Measurements from ENCODE around the gene TANGO2.

The TANGO2 gene

DNA sequence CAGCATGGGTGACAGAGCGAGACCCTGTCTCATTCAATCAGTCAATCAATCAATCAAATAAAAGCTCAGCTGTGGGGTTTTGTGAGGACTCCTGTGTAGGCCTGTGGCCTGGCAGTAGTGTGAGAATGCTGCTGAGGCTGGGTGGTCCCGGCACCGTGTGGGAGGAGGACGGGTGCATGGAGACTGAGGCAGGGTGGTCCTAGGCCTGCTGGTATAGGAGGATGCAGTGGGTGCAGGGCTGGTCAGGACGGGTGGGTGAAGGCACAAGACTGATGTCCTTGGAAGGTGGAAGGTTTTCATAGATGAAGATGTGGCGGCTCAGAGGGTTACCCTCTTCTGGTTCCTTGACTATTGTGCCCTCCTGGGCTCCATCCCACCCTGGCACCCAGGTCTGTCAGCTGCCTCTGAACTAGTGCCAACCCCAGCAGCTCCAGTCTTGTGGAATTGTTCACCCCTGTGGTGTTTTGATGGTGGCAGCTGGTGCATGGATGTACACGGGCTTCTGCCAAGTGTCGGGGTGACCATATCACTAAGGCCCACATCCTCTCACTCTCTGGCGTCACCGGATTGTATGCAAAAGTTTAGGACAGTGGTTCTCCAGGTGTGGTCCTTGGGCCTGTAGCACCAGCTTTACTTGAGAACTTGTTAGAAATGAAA lies 23.7 kb downstream of the TANGO2 start:
- no peak overlapping the region for H3K4me3 ChIP-seq (ENCODE audit: low read depth, low read length)
- TF ChIP-seq, protein P1, sequence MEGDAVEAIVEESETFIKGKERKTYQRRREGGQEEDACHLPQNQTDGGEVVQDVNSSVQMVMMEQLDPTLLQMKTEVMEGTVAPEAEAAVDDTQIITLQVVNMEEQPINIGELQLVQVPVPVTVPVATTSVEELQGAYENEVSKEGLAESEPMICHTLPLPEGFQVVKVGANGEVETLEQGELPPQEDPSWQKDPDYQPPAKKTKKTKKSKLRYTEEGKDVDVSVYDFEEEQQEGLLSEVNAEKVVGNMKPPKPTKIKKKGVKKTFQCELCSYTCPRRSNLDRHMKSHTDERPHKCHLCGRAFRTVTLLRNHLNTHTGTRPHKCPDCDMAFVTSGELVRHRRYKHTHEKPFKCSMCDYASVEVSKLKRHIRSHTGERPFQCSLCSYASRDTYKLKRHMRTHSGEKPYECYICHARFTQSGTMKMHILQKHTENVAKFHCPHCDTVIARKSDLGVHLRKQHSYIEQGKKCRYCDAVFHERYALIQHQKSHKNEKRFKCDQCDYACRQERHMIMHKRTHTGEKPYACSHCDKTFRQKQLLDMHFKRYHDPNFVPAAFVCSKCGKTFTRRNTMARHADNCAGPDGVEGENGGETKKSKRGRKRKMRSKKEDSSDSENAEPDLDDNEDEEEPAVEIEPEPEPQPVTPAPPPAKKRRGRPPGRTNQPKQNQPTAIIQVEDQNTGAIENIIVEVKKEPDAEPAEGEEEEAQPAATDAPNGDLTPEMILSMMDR (IDR thresholded peaks at IDR 0.05; ENCODE audit: borderline replicate concordance, insufficient read depth, low read depth, low read length) = no peak

DNA sequence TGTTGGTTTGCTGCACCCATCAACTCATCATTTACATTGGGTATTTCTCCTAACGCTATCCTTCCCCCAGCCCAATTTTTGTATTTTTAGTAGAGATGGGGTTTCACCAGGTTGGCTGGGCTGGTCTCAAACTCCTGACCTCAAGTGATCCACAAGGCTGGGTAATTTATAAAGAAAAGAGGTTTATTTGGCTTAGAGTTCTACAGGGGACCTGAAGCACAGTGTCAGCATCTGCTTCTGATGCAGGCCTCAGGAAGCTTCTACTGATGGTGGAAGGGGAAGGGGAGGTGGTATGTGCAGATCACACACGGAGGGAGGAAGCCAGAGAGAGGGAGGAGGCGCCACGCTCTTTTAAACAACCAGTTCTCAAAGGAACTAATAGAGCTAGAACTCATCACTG lies 25.8 kb downstream of the TANGO2 start:
- TF ChIP-seq, protein P1 (IDR thresholded peaks at IDR 0.05; ENCODE audit: borderline replicate concordance, insufficient read depth, low read depth, low read length) = no peak
- no peak overlapping the region for H3K4me3 ChIP-seq (ENCODE audit: low read depth, low read length)

DNA sequence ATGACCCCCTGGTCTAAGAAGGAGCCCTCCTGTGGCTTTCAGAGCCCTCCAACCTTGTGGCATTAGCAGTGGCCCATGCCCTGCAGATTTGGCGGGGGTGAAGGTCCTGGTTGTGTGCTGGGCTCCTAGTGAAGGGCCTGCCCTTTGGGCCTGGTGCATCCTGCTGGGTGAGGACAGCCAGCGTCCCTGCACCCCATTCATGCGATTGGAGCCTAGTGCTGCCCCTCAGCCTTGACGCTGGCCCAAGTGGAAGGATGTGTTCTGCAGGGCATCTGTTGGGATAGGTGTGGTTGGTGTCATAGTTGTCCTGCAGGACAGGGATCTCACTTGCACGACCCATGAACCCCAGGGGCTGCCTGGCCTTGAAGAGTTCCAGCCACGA lies 31.0 kb downstream of the TANGO2 start:
- H3K4me3 ChIP-seq (ENCODE audit: low read depth, low read length) = no peak overlapping the region
- TF ChIP-seq, protein P1 (IDR thresholded peaks at IDR 0.05; ENCODE audit: borderline replicate concordance, insufficient read depth, low read depth, low read length) = no peak

DNA sequence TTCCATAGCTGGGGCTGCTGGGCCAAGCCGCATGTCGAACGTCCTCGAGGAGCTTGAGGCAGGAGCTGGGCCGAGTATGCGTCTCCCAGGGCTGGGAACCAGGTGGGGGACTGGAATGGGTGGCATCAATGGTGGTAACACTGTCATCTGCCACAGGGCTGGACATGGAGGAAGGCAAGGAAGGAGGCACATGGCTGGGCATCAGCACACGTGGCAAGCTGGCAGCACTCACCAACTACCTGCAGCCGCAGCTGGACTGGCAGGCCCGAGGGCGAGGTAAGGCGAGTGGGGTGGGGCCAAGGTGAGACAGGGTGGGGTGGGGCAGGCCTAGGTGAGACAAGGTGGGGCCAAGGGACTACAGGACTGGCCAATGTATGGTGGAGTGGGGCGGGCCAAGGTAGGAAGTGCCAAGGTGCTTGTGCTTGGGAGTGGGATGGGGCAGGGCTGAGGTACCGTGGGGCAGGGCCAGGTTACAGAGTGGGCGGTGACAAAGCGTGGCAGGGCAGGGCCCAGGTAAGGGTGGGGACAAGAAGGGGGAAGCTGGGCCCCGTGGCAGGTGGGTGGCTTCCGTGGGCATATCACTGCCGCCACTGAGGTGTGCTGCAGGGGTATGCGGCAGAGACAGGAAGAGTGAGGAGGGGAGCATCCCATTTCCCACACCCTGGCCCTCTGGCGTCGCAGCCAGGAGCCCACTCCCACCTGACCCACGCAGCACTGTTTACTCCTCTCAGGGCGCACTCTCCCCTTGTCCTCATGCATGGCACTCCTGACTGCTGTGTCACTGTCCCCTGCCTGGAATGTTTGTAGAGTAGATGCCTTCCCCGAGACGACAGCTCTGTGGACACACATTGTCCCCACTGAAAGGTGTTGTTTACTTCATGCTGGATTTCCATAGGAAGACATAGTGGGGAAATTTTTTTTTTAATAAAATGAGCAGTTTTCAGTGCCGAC lies 31.7 kb downstream of the TANGO2 start:
- TF ChIP-seq, protein P1 (IDR thresholded peaks at IDR 0.05; ENCODE audit: borderline replicate concordance, insufficient read depth, low read depth, low read length) = no peak
- no peak overlapping the region for H3K4me3 ChIP-seq (ENCODE audit: low read depth, low read length)

DNA sequence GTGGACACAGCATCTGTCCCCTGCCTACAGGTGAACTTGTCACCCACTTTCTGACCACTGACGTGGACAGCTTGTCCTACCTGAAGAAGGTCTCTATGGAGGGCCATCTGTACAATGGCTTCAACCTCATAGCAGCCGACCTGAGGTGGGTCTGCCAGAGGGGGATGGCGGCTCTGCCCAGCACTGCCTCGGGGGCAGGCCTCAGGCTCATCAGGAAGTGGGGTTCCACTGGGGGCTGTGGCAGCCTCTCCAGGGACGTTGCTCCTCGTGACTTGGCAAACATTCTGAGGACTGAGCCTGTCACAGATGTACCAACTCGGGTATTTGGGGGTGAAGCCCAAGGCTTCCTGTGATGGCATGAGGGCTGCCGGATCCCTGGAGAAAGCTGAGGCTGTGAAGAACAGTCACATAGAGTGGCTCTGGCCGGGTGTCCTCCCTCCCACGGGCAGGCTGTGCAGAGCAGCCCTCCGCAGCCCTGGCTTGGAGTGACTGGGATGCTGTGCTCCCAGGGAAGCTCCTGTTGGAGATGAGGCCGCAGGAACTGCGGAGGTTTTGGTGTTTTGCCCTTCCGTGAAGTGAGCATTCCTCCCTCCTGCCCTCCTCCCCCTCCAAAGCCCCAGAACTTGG lies 32.6 kb downstream of the TANGO2 start:
- TF ChIP-seq, protein P1 (IDR thresholded peaks at IDR 0.05; ENCODE audit: borderline replicate concordance, insufficient read depth, low read depth, low read length) = no peak
- H3K4me3 ChIP-seq (ENCODE audit: low read depth, low read length) = no peak overlapping the region

DNA sequence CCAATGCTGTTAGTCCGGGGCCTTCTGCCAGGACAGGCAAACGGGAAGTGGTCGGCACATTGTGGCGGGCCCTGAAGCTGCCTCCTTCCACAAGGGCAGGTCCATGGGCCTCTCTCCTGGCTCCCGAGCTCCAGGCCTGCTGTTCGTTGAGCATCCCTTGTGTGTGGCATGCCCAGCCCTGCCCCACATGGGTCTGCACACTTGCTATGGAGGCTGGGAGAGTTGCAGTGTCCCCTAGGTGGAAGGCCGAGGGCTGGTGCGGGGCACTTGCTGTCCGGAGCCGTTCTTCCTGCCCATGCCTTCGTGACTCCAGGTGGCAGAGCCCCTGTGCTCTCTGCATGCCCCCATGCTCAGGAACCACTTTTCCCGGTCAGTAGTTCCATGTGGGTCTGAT lies 33.1 kb downstream of the TANGO2 start:
- H3K4me3 ChIP-seq (ENCODE audit: low read depth, low read length) = no peak overlapping the region
- TF ChIP-seq, protein P1 (IDR thresholded peaks at IDR 0.05; ENCODE audit: borderline replicate concordance, insufficient read depth, low read depth, low read length) = no peak
